ENCODE results near the gene MTA1.

GRCh38 chr14:105480807-105481801 lies 61.5 kb downstream of the MTA1 start:
- TF ChIP-seq POLR2AphosphoS5 (IDR thresholded peaks at IDR 0.05; ENCODE audit: low read depth, low read length) (no peak), SPI1 (IDR thresholded peaks at IDR 0.05; ENCODE audit: low read depth, low read length) (0 out of 2 replicates have a peak, but pooled peaks have one; percentile 4), TAF1 (IDR thresholded peaks at IDR 0.05; ENCODE audit: low read depth, low read length) (no peak), POLR2A (IDR thresholded peaks at IDR 0.05; ENCODE audit: low read depth, low read length) (no peak), POU2F2 (IDR thresholded peaks at IDR 0.05; ENCODE audit: low read depth, low read length) (no peak), PAX5 (IDR thresholded peaks at IDR 0.05; ENCODE audit: insufficient read depth, low read length, severe bottlenecking) (no peak)

Measured in GM12891 (cell line).